ENCODE measurements around the gene MARCHF2. TPM values are rescaled to one million over a fixed set of nuclear protein-coding genes. Genes with fewer than 3 reads are reported as not detected.
A peak's percentile ranks its signal among the peaks of the same experiment; 100 is the strongest.

The MARCHF2 gene
- total RNA-seq, 1 donor from 2014 or later, result 45.8 TPM

DNA sequence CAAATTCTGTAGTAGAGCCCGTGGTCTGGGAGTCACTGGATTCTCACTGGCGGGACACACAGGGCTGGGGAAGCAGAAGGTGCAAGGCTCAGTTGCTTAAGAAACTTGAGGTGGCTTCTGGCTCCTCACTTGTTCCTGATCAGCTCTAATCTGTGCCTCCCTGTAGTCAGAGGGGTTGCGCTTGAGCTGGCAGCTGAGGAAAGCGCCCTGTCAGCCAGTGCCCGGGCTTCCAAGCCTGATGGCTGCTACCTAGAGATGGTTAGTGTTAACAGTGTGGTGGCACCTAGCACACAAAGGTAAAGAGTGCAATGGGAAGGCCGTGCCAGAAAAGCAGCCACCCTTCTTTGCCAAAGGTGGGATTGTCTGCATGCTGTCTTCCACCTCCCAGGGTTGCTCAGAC, 40.5 kb downstream of the MARCHF2 start:
- no peak for DNase-seq (ENCODE audit: low spot score)

DNA sequence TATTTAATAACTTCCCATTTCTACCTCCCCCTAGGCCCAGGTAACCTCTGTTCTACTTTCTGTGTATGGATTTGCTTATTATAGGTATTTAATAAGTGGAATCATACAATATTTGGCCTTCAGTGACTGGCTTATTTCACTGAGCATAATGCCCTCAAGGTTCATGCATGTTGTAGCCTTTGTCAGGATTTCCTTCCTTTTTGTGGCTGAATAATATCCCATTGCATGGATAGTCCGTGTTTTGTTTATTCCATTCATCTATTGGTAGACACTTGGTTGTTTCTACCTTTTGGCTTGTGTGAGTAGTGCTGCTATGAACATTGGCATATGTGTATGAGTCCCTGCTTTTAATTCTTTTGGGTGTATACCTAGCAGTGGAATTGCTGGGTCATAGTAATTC, 41.1 kb downstream of the MARCHF2 start:
- DNase-seq (ENCODE audit: low spot score), result no peak

DNA sequence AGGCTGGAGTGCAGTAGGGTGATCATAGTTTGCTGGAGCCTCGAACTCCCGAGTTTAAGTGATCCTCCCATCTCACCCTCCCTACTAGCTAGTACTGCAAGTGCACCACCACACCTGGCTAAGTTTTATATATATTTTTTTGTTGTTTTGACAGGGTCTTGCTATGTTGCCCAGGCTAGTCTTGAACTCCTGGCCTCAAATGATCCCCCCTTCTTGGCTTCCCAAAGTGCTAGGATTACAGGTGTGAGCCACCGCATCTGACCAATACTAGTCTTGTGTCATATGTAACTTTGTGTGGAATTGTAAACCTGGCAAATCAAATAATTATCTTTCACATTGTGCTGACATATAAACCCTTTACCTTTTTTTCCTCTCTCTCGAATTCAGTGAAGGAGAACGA, 41.9 kb downstream of the MARCHF2 start:
- DNase-seq (ENCODE audit: low spot score), result no peak

DNA sequence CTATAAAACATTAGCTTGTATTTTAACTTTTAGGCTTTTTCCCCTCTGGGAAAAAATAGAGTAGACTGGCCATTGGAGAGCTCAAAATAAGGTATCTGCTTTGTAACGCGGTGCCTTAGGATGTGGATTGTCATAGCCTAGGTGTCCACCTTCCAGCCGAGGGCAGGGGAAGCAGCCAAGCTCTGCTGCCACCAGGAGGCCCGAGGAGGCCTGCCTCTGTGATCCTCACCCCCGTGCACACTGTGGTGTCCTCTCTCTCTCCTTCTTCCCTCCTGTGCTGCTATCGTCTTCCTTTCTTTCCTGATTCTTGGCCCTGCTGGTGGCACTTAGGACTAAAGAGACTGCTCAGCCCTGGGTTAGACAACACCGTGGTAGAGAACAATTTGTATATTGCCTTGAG, 43.0 kb downstream of the MARCHF2 start:
- no peak for DNase-seq (ENCODE audit: low spot score)

DNA sequence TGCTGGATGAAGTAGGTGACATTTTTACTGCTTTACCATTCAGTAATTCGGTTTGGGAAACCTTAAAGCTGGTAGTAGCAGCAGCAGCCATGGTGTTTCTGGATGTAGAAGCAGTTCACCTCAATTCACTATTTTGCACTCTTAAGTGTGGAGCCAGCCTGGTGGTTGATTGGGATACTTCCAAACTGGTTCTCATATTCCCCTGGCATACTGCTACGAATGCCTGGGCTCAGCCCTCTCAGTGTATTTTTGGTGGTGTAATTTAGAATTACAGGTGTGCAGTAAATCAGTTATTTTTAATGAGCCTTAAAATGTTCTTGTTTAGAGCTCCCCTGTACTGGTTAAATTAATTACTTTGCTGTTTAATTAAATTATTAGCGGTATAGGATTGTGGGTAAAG, 44.1 kb downstream of the MARCHF2 start:
- no peak for DNase-seq (ENCODE audit: low spot score)

DNA sequence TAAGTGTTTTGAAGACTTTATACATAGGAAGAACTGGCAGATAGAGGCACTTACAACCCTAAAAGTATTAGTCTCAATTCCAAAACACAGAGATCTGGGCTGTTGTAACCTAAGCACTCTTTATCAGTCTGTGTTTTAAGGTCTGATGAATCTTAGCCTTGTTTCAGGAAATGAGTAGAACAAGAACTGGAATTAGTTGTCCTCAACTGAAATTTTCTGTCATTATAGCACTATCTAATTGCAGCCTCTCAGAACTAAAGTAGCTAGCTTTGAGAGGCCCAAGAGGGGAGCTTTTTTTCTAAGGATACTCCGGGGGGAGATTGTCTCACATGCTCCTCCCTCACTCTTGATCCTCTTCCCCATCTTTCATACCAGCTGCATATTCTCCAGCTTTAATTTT, 44.7 kb downstream of the MARCHF2 start:
- DNase-seq (ENCODE audit: low spot score), result no peak

DNA sequence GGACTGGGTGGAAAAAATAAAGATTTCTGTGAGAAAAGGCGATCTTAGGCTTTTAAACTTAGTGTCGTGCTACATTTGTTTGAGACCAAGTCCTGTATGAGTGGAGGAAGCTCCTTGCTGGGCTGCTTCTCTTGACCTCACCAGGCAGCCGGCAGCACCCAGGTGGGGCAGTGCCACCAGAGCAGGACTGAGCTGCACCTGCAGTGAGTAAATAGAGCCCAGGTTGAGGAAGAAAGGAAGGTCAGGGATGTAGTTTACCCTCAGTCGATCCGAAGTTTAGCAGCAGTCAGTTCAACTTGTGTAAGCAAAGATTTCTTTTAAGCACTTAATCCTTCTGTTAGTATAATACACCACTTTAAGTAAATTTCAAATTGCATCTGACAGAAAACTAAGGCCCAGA, 45.3 kb downstream of the MARCHF2 start:
- peak; percentile 65 for DNase-seq (ENCODE audit: low spot score)

DNA sequence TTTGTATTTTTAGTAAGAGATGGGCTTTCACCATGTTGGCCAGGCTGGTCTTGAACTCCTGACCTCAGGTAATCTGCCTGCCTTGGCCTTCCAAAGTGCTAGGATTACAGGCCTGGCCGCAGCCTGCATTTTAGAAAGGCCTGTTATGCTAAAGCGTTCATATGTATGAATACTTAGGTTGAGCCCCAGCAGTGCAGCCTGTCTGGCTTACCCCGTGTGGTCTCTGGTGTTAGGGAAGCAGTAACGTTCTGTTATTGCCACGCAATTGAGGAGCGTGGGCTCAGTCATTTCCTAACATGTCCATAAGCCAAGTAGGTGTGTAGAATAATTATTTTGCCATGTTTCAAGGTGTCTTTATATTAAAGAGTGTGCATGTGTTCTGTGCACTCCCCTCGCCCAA, 46.0 kb downstream of the MARCHF2 start:
- no peak for DNase-seq (ENCODE audit: low spot score)

DNA sequence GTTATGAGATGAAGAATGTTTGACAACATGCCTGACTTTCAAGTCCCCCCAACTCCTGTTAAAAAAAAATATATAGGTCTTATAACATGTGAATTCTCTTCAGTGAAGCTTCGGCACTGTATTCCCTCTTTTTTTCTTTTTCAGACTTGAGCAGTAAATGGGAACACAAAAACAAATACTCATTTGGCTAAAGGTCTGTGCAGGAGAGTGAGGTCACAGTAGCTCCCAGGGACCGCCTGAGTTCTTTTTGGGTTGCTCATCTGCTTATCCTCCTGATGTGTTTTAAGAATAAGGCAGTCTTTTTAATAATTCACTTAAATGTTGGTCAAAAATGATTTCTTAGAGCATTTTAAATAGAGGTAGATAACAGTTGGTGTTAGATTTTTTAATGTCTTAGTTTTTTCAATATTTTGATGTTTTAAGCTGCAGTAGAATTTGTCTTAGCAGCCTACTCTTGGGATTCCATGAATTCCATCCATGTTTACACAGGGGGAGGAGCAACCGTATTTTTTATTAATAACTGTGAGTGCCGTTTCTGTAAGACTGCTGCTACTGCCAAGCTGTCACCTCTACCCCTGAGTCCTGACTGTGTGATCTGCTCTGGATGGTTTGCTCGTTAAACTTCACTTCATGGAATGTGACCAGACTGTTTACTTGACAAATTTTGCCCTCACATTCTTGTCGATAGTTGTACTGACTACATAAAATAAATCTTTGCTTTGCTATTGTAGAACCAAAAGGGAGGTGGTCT, 46.6 kb downstream of the MARCHF2 start:
- no peak for DNase-seq (ENCODE audit: low spot score)

DNA sequence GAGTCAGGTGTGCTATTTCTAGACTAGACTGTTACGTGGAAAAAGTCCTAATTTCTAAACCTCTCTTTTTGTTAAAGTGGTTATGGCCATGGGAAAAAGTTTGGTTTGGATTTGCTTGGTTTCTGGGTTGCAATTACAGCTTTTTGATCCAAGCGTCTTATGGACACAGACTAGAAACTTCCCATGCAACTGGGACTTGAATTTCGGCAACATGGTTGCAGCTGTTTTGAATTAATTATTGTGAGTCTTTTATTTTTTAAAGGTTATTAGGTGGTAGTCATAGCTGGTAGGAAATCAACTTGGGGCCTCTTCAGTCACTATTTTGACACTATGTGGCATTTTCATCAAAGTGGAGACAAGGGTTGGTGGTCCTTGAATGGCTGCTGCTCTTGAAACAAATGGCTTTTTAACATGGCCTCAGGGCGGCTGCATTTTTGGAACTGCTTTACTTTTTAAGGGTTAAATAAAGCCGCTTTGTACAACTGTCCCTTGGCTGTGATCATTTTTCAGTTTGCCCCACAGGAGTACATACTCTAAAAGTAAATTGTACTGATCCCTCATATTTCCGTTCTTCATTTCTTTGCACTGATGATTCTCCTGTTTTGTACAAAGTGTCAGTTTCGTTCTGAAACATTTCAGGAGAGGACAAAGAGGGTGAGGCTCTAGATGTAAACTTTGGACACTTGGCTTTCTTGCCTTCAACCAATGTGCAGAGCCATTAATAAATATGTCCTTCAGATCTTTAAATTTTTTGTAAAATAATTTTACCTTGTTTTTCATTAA, 47.6 kb downstream of the MARCHF2 start:
- no peak for DNase-seq (ENCODE audit: low spot score)

DNA sequence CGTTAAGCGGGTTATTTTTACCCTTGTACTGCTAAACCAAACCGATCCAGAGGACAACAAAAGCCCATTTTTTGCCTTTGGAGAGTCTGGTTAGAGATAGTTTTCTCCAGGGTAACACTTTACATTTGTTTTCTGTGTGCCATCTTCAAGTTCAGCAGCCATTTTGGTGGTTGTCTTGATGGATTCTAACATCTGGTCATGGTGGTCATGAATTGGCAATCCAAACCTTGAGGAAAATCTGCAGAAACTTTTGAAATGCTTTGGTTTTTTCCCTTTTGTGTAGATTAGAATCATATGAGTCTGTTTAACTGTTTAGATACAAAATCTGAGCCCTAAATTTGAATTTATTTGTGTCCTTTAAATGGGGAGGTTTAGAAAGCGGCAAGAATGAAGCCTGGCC, 48.3 kb downstream of the MARCHF2 start:
- DNase-seq (ENCODE audit: low spot score), result no peak

DNA sequence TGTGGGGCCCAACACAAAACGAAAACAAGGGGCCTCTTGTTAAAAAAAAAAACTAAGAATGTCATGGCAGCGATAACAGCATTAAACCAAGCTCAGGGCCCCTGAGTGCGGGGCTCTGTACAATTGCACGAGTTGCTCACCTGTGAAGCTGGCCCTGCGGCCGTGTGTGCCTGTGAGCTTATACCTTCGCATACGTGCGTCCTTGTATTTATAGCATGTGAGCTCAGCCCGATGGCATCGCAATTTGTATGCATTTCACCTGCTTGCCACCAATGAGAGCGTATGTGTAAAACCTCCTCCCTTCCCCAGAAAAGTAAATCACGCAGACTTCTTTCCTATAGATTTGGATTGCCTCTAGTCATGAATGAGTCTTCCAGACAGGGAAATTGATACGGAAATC, 48.8 kb downstream of the MARCHF2 start:
- no peak for DNase-seq (ENCODE audit: low spot score)

DNA sequence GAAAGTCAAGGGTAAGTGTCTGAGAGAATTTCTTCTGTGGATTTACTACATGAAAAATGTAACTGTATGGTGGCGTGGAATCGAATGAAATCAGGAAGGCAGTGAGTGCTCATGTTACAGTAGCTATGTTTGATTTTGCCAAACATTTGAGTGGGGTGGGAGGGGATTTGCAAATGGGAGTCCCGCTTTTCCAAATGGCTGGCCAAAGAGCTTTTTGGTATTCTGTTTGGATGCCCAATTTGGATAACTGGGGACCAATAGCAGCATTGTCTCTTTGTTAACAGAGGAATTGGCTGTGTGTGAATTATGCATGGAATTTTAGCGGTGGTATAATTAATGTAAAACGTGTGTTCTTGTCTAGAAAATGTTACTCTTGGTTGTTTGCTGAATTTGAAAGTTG, 49.5 kb downstream of the MARCHF2 start:
- DNase-seq (ENCODE audit: low spot score), result no peak

DNA sequence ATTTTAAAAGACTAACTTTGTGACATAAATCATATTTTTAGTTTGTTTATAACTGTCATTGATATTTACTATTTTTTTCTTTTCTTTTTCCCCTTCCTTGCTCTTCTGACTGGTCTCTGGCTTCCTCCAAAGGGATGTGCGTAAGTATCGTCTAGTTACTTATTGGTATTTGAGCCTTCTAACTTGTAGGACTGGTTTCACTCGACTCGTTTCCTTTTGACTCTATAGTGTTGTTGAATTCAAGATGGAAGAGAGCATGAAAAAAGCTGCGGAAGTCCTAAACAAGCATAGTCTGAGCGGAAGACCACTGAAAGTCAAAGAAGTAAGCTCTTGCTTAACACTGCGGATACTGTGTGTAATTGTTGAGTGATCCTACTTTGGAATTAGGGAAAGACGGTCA, 50.3 kb downstream of the MARCHF2 start:
- no peak for DNase-seq (ENCODE audit: low spot score)

DNA sequence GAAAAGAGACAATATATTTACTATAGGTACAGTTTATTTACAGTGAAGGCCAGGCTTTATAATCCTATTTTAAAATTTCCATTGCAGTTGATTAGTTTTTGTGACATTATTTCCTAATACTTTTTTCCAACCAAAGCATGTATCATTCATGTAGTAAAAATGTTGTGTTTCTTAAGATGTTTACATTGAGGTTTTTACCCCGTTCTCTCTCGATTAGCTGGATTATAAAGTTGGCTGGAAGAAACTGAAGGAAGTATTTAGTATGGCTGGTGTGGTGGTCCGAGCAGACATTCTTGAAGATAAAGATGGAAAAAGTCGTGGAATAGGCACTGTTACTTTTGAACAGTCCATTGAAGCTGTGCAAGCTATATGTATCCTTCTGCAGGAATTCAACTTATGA, 52.9 kb downstream of the MARCHF2 start:
- DNase-seq (ENCODE audit: low spot score), result no peak

DNA sequence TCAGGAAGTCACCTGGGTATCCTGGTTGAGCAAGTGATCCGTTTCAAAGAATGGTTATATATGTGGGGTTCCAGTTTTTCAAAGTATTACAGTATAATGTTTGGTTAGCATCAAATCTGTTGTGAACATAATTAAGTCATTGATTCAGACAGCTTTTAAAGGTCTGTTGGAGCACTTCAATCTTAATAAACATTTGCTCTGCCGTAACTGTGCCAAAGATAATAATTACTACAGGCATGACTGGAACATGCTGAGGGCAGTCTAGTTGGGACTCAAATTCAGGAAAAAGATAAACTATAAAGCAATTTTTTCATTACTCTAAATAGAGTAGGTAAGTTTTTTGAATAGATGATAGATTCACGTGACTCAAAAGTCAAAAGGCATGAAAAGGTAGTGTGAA, 55.0 kb downstream of the MARCHF2 start:
- no peak for DNase-seq (ENCODE audit: low spot score)

DNA sequence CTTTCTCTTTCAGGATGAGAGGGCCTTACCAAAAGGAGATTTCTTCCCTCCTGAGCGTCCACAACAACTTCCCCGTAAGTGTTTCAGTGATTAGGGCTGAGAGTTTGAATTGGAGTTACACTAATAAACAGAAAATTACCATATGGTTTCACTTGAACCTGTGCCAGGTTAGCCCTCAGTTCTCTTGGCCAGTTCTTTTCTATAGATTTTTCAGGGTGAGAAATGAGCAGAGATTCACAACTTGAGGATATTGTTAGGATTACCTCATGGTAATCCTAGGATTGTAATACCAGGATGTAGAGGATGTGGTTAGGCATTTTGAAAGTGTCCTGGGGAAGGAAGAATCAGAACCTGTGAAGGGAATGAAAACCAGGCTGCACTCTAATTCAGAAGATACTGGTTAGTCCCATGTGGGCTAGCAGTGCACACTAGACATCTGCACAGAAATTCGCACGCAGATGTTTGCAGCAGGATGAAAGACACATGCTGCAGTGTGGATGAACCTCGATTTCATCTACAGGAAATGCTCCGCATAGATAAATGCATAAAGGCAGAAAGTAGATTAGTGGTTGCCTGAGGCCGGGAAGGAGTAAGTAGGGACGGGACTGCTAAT, 55.8 kb downstream of the MARCHF2 start:
- no peak for DNase-seq (ENCODE audit: low spot score)

DNA sequence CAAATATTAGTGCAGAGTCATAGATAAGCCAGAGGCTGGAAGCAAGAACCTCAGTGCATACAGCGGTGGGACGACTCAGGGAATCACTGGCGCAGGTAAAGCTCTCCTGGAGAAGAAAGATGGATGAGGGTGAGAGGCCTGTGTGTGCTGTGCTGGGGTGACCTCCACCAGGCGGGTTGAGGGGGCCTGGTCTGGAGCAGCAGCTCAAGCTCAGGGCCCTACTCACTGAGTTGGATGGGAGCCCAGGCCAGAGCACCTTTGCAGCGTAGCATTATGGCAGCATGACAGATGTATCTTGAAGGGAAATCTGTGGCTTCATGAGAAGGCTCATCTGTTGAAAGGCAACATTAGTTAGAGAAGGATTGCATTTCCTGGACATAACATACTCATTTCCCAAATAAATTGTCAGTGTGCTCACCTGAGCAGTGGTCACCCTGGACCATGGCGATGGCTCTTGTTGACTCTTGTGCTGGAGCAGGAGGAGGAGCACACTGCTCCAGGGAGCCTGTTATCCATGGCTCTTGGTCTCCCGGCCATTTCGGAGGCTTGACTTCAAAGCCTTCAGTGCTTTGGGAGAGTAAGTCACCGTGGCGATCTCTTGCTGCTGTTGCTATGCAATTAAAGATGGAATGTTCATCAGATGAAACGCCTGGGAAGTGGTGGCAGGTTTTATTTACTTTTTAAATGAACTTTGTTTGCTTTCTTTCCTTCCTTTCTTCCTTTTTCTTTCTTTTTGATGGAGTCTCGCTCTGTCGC, 56.7 kb downstream of the MARCHF2 start:
- DNase-seq (ENCODE audit: low spot score), result no peak

DNA sequence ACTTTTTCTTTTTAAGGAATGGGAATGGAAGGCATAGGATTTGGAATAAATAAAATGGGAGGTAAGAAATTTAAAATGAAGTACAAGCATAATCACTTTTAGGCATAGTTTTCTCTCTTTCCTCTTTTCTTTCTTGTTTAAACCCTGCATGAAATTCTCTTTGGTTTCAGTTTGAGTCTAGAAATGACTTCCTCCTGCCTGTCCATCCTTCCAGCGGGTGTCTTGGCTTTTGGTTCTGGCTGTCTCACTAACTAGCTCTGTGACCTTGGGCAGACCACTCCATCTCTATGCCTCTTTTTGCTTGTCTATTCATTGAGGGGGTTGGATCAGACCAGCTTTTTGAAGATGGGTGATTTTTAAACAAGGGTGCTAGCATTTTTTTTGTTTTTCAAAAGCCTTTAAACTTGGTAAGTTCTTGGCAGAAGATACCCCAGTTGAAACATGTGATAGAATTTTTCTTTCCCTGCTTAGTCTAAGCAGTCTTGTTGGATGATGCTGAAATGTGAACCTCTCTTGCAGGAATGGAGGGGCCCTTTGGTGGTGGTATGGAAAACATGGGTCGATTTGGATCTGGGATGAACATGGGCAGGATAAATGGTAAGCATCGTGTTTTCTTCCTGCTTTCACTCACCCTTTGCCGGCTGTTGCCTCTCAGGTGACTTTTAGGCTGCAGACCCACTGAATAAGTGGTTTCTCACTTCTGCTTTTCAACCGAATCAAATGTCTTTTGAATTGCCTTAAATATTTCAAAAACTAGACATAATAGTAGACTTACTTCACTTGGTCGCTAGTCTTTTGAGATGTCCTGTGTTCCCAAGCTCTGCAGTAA, 60.8 kb downstream of the MARCHF2 start:
- no peak for DNase-seq (ENCODE audit: low spot score)

DNA sequence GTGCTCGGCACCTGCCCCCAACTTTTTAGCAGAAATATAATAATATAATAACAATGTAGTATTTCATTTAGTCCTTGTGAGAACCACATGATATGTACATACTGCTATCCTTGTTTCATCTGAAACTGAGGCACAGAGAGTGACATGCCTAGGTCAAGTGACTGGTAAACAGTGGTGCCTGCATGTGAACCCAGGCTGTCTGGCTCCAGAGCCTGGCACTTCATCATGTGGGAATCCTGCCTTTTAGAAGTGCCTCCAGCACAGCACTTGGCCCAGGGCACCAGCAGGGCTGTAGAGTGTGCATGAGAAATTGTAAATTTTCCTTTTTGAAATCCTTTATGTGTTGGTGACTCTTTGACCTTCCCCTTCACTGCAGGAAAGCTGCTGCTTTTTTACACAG, 61.9 kb downstream of the MARCHF2 start:
- no peak for DNase-seq (ENCODE audit: low spot score)

DNA sequence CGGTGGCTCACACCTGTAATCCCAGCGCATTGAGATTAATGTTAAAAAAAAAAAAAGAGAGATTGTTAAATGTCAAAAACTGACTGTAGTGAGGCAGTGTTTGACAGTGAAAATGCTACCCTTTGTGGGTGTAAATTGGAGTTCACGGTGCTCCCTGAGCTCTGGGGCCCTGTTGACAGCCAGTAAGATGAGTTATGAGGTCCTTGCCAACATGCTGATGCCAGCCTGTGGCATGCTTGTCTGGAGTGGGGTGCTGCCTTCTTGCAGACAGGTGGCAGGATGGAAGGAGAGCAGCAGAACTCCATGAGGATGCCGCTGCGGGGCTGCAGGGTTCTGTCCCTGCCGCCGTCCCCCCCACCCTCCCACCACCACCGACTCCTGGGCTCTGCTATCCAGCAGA, 63.4 kb downstream of the MARCHF2 start:
- no peak for DNase-seq (ENCODE audit: low spot score)

All from mucosa of gallbladder (tissue), 1 donor.